HG03469 (cell line): ENCODE results near the gene RARB.

Experiments used
- ATAC-seq: cut with Tn5 transposase; IDR thresholded peaks from one replicate; pipeline ENCODE4 v1.9.1; 2021; ENCODE audit warnings: mild to moderate bottlenecking, moderate library complexity, moderate number of reproducible peaks; ENCODE audit not compliant: unreplicated experiment

RARB gene

GRCh38 chr3:25445731-25446130 lies 17.7 kb downstream of the RARB start:
- ATAC-seq: no peak

GRCh38 chr3:25447285-25447684 lies 19.2 kb downstream of the RARB start:
- no peak for ATAC-seq

GRCh38 chr3:25447925-25448324 lies 19.9 kb downstream of the RARB start:
- ATAC-seq: no peak

GRCh38 chr3:25448750-25449692 lies 21.0 kb downstream of the RARB start:
- ATAC-seq: no peak

GRCh38 chr3:25449857-25450256 lies 21.8 kb downstream of the RARB start:
- ATAC-seq: no peak

- no peak for ATAC-seq
These were observed 24.1 kb downstream of the RARB start for GRCh38 chr3:25452192-25452591.

- ATAC-seq: no peak
These were observed 24.7 kb downstream of the RARB start for GRCh38 chr3:25452740-25453139.

- ATAC-seq: no peak
These were observed 25.5 kb downstream of the RARB start for GRCh38 chr3:25453619-25454004.

- no peak for ATAC-seq
These were observed 26.2 kb downstream of the RARB start for GRCh38 chr3:25454005-25454927.

GRCh38 chr3:25455441-25456132 lies 27.5 kb downstream of the RARB start:
- no peak for ATAC-seq

GRCh38 chr3:25456723-25457670 lies 28.9 kb downstream of the RARB start:
- ATAC-seq: no peak

GRCh38 chr3:25457671-25458419 lies 29.8 kb downstream of the RARB start:
- no peak for ATAC-seq

- no peak for ATAC-seq
These were observed 30.4 kb downstream of the RARB start for GRCh38 chr3:25458420-25458814.

- ATAC-seq: peak; percentile 98
These were observed 32.7 kb downstream of the RARB start for GRCh38 chr3:25460751-25461150.

GRCh38 chr3:25461946-25462345 lies 33.9 kb downstream of the RARB start:
- no peak for ATAC-seq

- ATAC-seq: no peak
These were observed 34.4 kb downstream of the RARB start for GRCh38 chr3:25462495-25462894.

- no peak for ATAC-seq
These were observed 35.9 kb downstream of the RARB start for GRCh38 chr3:25463836-25464418.

GRCh38 chr3:25465266-25465860 lies 37.3 kb downstream of the RARB start:
- no peak for ATAC-seq
